ENCODE measurements around the gene WDR45. TPM values are rescaled to one million over a fixed set of nuclear protein-coding genes. Genes with fewer than 3 reads are reported as not detected.

The WDR45 gene
- total RNA-seq, 2 experiments from 2014 or later = 32.4 to 48.7 TPM

DNA sequence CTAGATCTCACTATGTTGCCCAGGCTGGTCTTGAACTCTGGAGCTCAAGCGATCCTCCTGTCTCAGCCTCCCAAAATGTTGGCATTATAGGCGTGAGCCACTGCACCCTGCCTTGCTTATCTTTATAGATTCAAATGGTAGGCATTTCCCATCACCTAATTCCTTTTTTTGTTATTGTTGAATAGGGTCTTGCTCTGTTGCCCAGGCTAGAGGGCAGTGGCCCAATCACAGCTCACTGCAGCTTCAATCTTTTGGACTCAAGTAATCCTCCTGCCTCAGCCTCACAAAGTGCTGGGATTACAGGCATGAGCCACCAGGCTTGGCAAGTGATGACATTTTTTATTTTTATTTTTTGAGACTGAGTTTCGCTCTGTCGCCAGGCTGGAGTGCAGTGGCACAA lies 16.7 kb upstream of the WDR45 start:
- no peak for TF ChIP-seq EZH2phosphoT487 (IDR thresholded peaks at IDR 0.05; ENCODE audit: borderline replicate concordance, low read depth, low read length)
- TF ChIP-seq, protein P1, sequence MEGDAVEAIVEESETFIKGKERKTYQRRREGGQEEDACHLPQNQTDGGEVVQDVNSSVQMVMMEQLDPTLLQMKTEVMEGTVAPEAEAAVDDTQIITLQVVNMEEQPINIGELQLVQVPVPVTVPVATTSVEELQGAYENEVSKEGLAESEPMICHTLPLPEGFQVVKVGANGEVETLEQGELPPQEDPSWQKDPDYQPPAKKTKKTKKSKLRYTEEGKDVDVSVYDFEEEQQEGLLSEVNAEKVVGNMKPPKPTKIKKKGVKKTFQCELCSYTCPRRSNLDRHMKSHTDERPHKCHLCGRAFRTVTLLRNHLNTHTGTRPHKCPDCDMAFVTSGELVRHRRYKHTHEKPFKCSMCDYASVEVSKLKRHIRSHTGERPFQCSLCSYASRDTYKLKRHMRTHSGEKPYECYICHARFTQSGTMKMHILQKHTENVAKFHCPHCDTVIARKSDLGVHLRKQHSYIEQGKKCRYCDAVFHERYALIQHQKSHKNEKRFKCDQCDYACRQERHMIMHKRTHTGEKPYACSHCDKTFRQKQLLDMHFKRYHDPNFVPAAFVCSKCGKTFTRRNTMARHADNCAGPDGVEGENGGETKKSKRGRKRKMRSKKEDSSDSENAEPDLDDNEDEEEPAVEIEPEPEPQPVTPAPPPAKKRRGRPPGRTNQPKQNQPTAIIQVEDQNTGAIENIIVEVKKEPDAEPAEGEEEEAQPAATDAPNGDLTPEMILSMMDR (conservative IDR thresholded peaks at IDR 0.05; ENCODE audit: low read length) = no peak
- Histone ChIP-seq H3K9me3 (ENCODE audit: low read length) (no peaks in the 10 kb centered on the region), H3K9me2 (ENCODE audit: insufficient read depth, low read length) (no peaks in the 10 kb centered on the region), H3K27ac (ENCODE audit: low read depth, low read length, poor library complexity, severe bottlenecking) (no peak overlapping the region), H3K36me3 (ENCODE audit: insufficient read depth, low read length) (no peaks in the 10 kb centered on the region; the same call in 1 of the 2 replicates), H2AFZ (ENCODE audit: low read length) (no peak overlapping the region), H4K20me1 (ENCODE audit: insufficient read depth, low read length) (no peaks in the 10 kb centered on the region), H3K4me2 (ENCODE audit: low read length) (no peak overlapping the region), H3K4me1 (ENCODE audit: insufficient read depth, low read length, poor library complexity, severe bottlenecking) (peaks cover 4% of the 10 kb centered on the region), H3K4me3 (ENCODE audit: low read depth, low read length, poor library complexity, severe bottlenecking) (no peak overlapping the region), H3K79me2 (ENCODE audit: insufficient read depth, low read depth, low read length) (peaks cover 8% of the 10 kb centered on the region; the same call in 1 of the 2 replicates)
- intact Hi-C loops (cut with micrococcal nuclease; ENCODE audit: unreplicated experiment) = no loop called here
- BruUV-seq (replicated peaks) = no TSS peak
- DNase-seq (ENCODE audit: low spot score) = no peak
- CTCF ChIA-PET (ENCODE audit: unreplicated experiment) = no interaction called here
- POLR2A ChIA-PET = interaction anchor here (0.7 to 0.8 kb wide), 2 partner anchors 16 to 54 kb away, joined by 3 to 10 read pairs; no protein-coding TSS in a partner anchor

DNA sequence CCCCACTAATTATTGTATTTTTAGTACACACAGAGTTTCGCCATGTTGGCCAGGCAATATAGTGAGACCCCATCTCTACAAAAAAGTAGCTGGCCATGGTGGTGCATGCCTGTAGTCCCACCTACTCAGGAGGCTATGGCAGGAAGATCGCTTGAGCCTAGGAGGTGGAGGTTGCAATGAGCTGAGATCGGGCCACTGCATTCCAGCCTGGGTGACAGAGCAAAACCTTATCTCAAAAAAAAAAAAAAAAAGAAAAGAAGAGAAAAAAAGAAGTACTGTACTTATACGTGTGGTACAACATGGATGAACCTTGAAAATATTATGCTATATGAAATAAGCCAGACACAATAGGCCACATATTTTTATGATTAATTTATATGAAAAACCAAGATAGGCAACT lies 9.9 kb upstream of the WDR45 start:
- POLR2A ChIA-PET = no interaction called here
- H3K9me3 ChIP-seq (ENCODE audit: low read length) = no peaks in the 10 kb centered on the region
- H3K4me3 ChIP-seq (ENCODE audit: low read depth, low read length, poor library complexity, severe bottlenecking) = no peak overlapping the region
- CTCF ChIA-PET (ENCODE audit: unreplicated experiment) = no interaction called here
- no peaks in the 10 kb centered on the region for H3K79me2 ChIP-seq (ENCODE audit: insufficient read depth, low read depth, low read length)
- BruUV-seq (replicated peaks) = no TSS peak
- DNase-seq (ENCODE audit: low spot score) = no peak
- H3K36me3 ChIP-seq (ENCODE audit: insufficient read depth, low read length) = no peaks in the 10 kb centered on the region
- intact Hi-C loops (cut with micrococcal nuclease; ENCODE audit: unreplicated experiment) = no loop called here
- H3K27ac ChIP-seq (ENCODE audit: low read depth, low read length, poor library complexity, severe bottlenecking) = no peak overlapping the region
- H3K4me1 ChIP-seq (ENCODE audit: insufficient read depth, low read length, poor library complexity, severe bottlenecking) = no peaks in the 10 kb centered on the region
- H2AFZ ChIP-seq (ENCODE audit: low read length) = no peak overlapping the region
- no peaks in the 10 kb centered on the region for H3K9me2 ChIP-seq (ENCODE audit: insufficient read depth, low read length)
- no peak for TF ChIP-seq EZH2phosphoT487 (IDR thresholded peaks at IDR 0.05; ENCODE audit: borderline replicate concordance, low read depth, low read length)
- TF ChIP-seq, protein P1 (conservative IDR thresholded peaks at IDR 0.05; ENCODE audit: low read length) = no peak
- no peaks in the 10 kb centered on the region for H4K20me1 ChIP-seq (ENCODE audit: insufficient read depth, low read length)
- H3K4me2 ChIP-seq (ENCODE audit: low read length) = no peak overlapping the region

DNA sequence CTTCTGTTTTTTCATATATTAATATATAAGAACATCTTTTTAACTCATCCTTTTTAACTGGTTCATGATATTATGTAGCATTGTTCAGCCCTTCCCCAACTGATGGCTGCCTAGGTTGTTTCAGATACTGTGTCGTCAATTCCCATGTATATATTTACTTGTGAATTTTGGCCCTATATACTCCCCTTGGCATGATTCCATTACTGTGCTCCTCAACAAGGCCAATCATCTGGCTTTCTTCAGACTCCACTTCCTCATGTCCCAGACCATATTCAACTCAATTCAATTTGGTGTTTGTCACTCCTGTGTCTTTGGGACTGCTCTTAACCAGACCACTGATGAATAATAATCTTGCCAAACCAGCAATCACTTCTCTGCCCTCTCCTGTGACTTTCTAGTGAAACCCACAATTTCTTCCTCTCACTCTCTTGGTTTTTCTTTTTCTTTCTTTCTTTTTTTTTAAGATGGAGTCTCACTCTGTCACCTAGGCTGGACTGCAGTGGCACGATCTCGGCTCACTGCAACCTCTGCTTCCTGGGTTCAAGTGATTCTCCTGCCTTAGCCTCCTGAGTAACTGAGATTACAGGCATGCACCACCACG lies 2.7 kb upstream of the WDR45 start:
- no peaks in the 10 kb centered on the region for H3K36me3 ChIP-seq (ENCODE audit: insufficient read depth, low read length)
- H3K9me2 ChIP-seq (ENCODE audit: insufficient read depth, low read length) = no peaks in the 10 kb centered on the region
- TSS peak; percentile 74 for BruUV-seq (replicated peaks)
- ChIA-PET CTCF (ENCODE audit: unreplicated experiment) (no interaction called here), POLR2A (interaction anchor here (0.6 to 0.7 kb wide), 2 partner anchors 12 to 31 kb away, joined by 3 to 4 read pairs; no protein-coding TSS in a partner anchor)
- H4K20me1 ChIP-seq (ENCODE audit: insufficient read depth, low read length) = no peaks in the 10 kb centered on the region
- intact Hi-C loops (cut with micrococcal nuclease; ENCODE audit: unreplicated experiment) = no loop called here
- H3K4me1 ChIP-seq (ENCODE audit: insufficient read depth, low read length, poor library complexity, severe bottlenecking) = peaks cover 4% of the 10 kb centered on the region
- H3K79me2 ChIP-seq (ENCODE audit: insufficient read depth, low read depth, low read length) = no peaks in the 10 kb centered on the region
- H3K4me2 ChIP-seq (ENCODE audit: low read length) = no peak overlapping the region
- no peaks in the 10 kb centered on the region for H3K9me3 ChIP-seq (ENCODE audit: low read length)
- no peak overlapping the region for H2AFZ ChIP-seq (ENCODE audit: low read length)
- no peak for DNase-seq (ENCODE audit: low spot score)
- TF ChIP-seq, protein P1 (conservative IDR thresholded peaks at IDR 0.05; ENCODE audit: low read length) = no peak
- TF ChIP-seq EZH2phosphoT487 (IDR thresholded peaks at IDR 0.05; ENCODE audit: borderline replicate concordance, low read depth, low read length) = no peak
- no peak overlapping the region for H3K4me3 ChIP-seq (ENCODE audit: low read depth, low read length, poor library complexity, severe bottlenecking)
- no peak overlapping the region for H3K27ac ChIP-seq (ENCODE audit: low read depth, low read length, poor library complexity, severe bottlenecking)
